ENCODE measurements around the gene FANCL.
"Not testable (repeated sequence)": the region's sequence is repeated elsewhere in the genome, so short reads cannot be mapped to it uniquely, and the experiment has no call there.

Gene FANCL

GRCh38 chr2:58227171-58227917, 13.8 kb downstream of the FANCL start:
- peaks cover 10% of the 10 kb centered on the region for H3K4me1 ChIP-seq (ENCODE audit: insufficient read depth, poor library complexity, severe bottlenecking)
- H3K27me3 ChIP-seq (ENCODE audit: insufficient read depth, poor library complexity, severe bottlenecking): no peaks in the 10 kb centered on the region
- no peak for ATAC-seq (ENCODE audit: low read depth)
- TF ChIP-seq CTCF (IDR thresholded peaks at IDR 0.05; ENCODE audit: poor library complexity, severe bottlenecking): no peak
- no peak overlapping the region for H3K27ac ChIP-seq (ENCODE audit: poor library complexity, severe bottlenecking)
- H3K9me3 ChIP-seq (ENCODE audit: severe bottlenecking): no peaks in the 10 kb centered on the region
- H3K4me3 ChIP-seq (ENCODE audit: severe bottlenecking): no peak overlapping the region
- DNase-seq (ENCODE audit: low spot score): no peak
- peaks cover 13% of the 10 kb centered on the region; the same call in 1 of the 2 replicates for H3K36me3 ChIP-seq (ENCODE audit: low read depth)

GRCh38 chr2:58221909-58222308, 19.2 kb downstream of the FANCL start:
- Histone ChIP-seq H3K4me3 (ENCODE audit: severe bottlenecking) (no peak overlapping the region), H3K27ac (ENCODE audit: poor library complexity, severe bottlenecking) (peak overlapping the region; percentile 16), H3K4me1 (ENCODE audit: insufficient read depth, poor library complexity, severe bottlenecking) (peaks cover 25% of the 10 kb centered on the region), H3K27me3 (ENCODE audit: insufficient read depth, poor library complexity, severe bottlenecking) (no peaks in the 10 kb centered on the region), H3K36me3 (ENCODE audit: low read depth) (peaks cover 54% of the 10 kb centered on the region), H3K9me3 (ENCODE audit: severe bottlenecking) (no peaks in the 10 kb centered on the region)
- DNase-seq (ENCODE audit: low spot score) (no peak), ATAC-seq (ENCODE audit: low read depth) (peak; percentile 41; the same call in 2 of the 3 replicates)
- no peak for TF ChIP-seq CTCF (IDR thresholded peaks at IDR 0.05; ENCODE audit: poor library complexity, severe bottlenecking)

- ATAC-seq (ENCODE audit: low read depth): no peak
- no peak for DNase-seq (ENCODE audit: low spot score)
- no peak overlapping the region for H3K4me3 ChIP-seq (ENCODE audit: severe bottlenecking)
- H3K4me1 ChIP-seq (ENCODE audit: insufficient read depth, poor library complexity, severe bottlenecking): peaks cover 5% of the 10 kb centered on the region
- no peaks in the 10 kb centered on the region for H3K9me3 ChIP-seq (ENCODE audit: severe bottlenecking)
- no peak for TF ChIP-seq CTCF (IDR thresholded peaks at IDR 0.05; ENCODE audit: poor library complexity, severe bottlenecking)
- H3K27me3 ChIP-seq (ENCODE audit: insufficient read depth, poor library complexity, severe bottlenecking): no peaks in the 10 kb centered on the region
- no peak overlapping the region for H3K27ac ChIP-seq (ENCODE audit: poor library complexity, severe bottlenecking)
- H3K36me3 ChIP-seq (ENCODE audit: low read depth): peaks cover 65% of the 10 kb centered on the region
These were observed 25.7 kb downstream of the FANCL start for GRCh38 chr2:58215429-58215828.

DNA sequence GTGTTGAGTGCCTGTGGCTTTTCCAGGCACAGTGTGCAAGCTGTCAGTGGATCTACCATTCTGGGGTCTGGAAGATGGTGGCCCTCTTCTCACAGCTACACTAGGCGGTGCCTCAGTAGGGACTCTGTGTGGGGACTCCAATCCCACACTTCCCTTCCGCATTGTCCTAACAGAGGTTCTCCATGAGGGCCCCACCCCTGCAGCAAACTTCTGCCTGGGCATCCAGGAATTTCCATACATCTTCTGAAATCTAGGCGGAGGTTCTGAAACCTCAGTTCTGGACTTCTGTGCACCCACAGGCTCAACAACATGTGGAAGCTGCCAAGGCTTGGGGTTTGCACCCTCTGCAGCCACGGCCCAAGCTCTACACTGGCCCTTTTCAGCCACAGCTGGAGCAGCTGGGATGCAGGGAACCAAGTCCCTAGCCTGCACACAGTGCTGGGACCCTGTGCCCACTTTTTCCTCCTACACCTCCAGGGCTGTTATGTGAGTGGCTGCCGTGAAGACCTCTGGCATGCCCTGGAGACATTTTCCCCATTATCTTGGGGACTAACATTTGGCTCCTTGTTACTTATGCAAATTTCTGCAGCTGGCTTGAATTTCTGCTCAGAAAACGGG, 30.1 kb downstream of the FANCL start:
- H3K27me3 ChIP-seq (ENCODE audit: insufficient read depth, poor library complexity, severe bottlenecking); H3K9me3 ChIP-seq (ENCODE audit: severe bottlenecking); DNase-seq (ENCODE audit: low spot score); H3K4me1 ChIP-seq (ENCODE audit: insufficient read depth, poor library complexity, severe bottlenecking); H3K4me3 ChIP-seq (ENCODE audit: severe bottlenecking); H3K27ac ChIP-seq (ENCODE audit: poor library complexity, severe bottlenecking); ATAC-seq (ENCODE audit: low read depth): not testable (repeated sequence)
- H3K36me3 ChIP-seq (ENCODE audit: low read depth): peaks cover 47% of the 10 kb centered on the region

DNA sequence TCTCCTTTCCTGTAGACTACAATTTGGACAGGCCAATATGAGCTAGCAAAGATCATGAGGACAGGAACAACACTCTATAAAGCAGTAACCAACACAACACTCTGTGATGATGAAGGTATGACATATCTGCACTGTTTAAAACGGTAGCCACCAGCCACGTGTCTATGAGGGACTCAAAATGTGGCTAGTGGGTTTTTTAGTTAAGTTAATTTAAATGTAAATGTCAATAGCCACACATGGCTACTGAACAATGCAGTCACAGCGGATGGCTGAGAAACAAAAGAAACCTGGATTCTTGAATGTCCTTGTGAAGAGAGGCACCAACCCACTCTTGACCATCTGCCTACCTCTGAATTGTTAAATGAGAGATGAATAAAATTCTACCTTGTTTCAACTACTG, 33.9 kb downstream of the FANCL start:
- no peak for TF ChIP-seq CTCF (IDR thresholded peaks at IDR 0.05; ENCODE audit: poor library complexity, severe bottlenecking)
- H3K36me3 ChIP-seq (ENCODE audit: low read depth): peaks cover 35% of the 10 kb centered on the region
- H3K4me3 ChIP-seq (ENCODE audit: severe bottlenecking): no peak overlapping the region
- no peaks in the 10 kb centered on the region for H3K9me3 ChIP-seq (ENCODE audit: severe bottlenecking)
- peaks cover 12% of the 10 kb centered on the region for H3K4me1 ChIP-seq (ENCODE audit: insufficient read depth, poor library complexity, severe bottlenecking)
- H3K27ac ChIP-seq (ENCODE audit: poor library complexity, severe bottlenecking): no peak overlapping the region
- DNase-seq (ENCODE audit: low spot score): no peak
- H3K27me3 ChIP-seq (ENCODE audit: insufficient read depth, poor library complexity, severe bottlenecking): no peaks in the 10 kb centered on the region
- ATAC-seq (ENCODE audit: low read depth): no peak

Measured in RWPE2 (cell line).